Skin of body (tissue), 2 donors: ENCODE measurements around the gene PIK3R5. TPM values are rescaled to one million over a fixed set of nuclear protein-coding genes. Genes with fewer than 3 reads are reported as not detected.

Source experiments
- DNase-seq: peaks from one replicate; lab custom pipeline; 2025; lab: John Stamatoyannopoulos, UW
- total RNA-seq: library from RNA; depleted of rRNA; stranded (reverse); fragments of >200 nt; gene quantifications from one replicate; pipeline ENCODE4 v1.2.3, GENCODE V29; 2014

The PIK3R5 gene
- total RNA-seq, 1 donor from 2014 or later: 2.1 TPM

DNA sequence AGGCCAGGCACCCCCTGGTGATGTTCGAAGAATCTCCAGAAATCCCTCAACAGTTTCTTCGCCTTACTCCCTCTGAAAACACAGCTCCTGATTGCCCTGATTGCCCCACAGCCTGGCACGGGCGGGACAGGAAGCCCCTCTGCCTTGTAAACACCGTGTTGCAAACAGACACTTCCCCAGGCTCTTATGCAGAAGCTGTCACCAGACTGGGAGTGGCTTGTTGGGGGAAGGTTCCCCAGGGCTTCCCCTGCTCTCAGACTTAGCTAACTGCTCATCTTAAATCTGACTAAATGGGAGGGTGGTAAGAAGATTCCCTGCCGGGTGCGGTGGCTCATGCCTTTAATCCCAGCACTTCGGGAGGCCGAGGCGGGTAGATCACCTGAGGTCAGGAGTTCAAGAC, 11.2 kb downstream of the PIK3R5 start:
- no peak for DNase-seq

DNA sequence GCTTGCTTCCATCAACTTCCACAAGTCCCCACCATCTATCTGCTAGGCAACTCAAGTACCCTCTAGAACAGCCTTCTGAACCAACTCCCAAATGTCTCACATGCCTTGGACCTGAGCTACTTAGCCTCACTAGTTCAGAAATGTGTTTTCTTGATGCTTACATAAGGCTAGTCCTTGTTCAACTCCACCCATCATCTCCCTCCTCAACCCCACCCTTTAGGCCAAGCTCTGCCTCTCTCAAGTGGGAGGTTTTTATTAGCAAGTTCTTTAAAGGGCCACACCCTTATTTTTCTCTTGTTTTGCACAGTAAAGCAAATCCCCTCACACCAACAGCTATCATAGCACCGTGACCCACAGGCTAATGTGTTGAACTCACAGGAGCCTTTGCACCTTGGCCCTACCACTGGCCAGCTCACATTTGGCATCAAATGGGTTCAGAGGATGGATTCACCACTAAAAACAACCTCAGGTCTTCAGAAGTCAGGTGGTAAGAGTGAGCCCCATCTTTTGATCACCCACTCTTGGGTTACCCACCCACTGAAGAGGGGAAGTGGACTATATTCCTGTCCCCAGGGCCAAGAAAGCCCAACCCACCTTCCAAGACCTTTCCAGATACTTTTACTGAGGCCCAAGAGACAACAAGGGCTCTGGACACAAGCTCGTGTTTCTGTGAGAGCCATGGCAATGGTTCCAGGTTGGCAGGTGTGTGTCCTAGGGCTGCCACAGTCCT, 12.2 kb downstream of the PIK3R5 start:
- DNase-seq: no peak

DNA sequence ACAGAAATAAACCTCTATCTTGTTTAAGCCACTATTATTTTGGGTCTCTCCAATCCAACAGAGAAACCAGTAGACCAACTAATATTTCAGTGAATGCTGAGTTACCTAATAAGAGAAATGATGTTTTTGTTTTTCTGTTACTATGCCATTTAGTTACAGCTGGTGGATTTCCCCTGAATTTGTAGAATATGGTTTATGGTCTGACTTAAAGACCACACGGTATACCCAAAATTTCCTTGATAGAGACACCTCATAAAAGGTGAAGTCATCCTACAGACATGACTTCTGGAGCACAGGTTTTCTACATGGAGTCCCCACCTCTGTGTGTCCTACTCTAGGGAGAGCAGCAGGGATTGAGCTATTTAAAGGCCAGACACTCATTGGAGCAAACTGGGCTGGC, 13.3 kb downstream of the PIK3R5 start:
- DNase-seq: no peak

DNA sequence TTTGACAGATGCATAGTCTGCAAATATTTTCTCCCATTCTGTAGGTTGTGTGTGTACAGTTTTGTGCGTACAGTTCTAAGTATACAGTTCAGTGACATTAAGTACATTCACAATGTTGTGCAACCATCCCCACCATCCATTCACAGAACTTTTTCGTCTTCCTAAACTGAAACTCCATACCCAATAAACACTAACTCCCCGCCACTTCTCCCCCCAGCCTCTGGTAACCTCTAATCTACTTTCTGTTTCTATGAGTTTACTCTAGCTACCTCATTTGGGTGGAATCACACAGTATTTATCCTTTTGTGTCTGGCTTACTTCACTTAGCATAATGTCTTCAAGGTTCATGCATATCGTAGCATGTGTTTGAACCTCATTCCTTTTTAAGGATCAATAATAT, 14.3 kb downstream of the PIK3R5 start:
- no peak for DNase-seq

DNA sequence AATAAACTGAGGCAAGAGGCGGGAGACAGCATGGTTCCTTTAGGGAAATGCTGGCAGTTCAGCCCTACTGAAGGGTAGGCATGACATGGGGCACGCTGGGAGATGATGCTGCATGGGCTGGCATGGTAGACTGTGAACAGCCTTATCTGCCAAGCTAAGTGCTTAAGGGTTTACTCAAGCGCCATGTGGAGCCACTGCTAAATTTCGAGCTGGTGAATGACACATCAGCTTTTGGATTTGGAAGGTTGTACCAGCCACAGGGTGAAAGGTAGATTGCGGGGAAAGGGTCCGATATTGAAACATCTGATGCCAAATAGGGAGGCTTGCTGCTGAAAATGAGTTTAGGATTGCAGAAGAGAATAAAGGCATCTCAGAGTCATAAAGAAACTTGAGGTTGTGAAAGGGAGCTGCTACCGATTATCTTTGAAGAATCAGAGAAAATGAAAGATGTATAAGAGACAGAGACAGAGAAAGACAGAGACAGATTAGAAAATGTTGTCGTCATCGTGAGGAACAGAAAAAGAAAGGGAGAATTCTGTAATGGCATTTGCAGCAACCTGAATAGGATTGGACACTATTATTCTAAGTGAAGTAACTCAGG, 16.3 kb downstream of the PIK3R5 start:
- DNase-seq: no peak

DNA sequence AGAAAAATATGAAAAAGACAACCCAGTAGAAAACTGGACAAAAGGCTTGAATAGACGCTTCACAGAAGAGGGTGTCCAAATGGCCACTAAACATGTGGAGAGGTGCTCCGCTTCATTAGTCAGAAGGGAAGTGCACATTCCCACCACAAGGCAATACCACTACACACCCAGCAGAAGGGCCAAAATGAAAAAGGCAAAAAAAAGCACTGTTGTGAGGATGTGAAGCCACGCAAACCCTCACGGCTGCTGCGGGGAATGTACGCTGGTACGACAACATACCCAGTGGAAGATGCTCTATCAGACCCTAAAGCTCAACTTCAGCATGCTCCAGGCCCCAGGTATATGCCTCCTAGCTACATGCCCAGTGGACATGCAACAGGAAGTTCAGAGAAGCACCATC, 17.0 kb downstream of the PIK3R5 start:
- DNase-seq: no peak

DNA sequence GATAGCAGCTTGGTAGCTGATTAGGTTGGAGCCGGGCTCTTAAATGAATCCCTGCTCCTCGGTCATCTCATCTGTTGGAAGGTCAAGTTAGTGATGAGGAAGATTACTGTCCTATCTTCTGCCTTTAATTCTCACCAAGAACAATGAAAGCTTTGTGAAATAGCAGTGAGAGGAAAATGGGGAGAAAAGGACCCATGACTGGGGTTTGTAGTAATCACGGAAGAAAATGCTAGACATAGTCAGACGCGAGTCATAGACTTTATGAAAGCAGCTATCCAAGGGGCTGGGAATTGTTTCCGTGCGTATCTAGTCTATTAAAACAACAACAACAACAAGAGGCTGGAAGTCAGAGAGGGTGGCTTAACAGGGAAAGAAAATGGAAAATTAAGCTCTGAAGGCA, 18.3 kb downstream of the PIK3R5 start:
- DNase-seq: no peak

DNA sequence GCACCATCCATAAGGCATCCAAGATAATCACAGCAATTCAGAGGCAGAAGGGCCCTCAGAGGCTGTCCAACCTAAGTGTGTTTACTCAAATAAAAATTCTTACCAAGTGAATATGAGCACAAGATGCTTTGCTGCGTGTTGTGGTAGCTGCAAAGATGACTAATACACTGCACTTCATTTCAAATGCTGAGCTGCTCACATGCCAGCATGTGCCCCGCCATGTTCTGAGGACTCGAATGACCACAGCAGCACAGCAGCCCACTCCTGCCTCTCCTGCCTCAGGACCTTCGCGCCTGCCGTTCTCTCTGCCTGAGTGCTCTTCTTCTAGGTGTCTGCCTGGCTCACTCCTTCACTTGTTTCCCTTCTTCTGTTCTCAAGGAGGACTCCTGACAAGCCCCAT, 19.0 kb downstream of the PIK3R5 start:
- no peak for DNase-seq

DNA sequence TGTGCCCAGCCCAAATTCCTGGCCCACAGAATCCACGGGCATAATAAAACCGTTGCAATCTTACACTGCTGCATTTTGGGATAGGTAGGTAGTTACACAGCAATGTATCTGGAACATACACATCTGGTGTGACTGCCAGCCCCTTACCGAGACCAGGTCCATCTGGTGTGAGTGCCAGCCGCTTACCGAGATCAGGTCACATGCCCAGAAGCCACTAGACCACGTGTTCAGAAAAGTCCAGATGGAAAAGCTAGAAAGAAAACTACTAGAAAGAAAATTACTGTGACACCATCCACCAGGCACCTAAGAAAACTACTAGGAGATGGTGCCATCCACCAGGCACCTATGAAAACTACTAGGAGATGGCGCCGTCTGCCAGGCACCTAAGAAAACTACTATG, 19.4 kb downstream of the PIK3R5 start:
- no peak for DNase-seq

DNA sequence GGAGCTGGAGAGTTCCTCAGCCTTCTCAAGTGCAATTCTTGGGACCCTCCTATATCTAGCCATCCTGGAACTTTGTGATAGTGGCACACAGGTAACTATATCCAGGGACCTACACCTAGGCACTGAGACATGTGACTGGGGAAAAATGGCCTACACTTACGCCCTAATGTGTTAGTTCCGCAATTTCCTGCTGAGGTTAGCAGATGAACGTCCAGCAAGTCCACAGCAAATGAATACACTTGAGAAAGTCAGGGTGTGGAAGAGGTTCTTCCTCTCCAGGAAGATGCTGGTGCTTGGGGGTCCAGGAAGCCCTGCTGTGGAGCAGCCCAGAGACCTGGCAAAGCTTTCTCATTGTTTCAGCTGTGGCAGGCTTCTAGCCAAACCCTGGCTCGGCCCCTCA, 20.8 kb downstream of the PIK3R5 start:
- no peak for DNase-seq

DNA sequence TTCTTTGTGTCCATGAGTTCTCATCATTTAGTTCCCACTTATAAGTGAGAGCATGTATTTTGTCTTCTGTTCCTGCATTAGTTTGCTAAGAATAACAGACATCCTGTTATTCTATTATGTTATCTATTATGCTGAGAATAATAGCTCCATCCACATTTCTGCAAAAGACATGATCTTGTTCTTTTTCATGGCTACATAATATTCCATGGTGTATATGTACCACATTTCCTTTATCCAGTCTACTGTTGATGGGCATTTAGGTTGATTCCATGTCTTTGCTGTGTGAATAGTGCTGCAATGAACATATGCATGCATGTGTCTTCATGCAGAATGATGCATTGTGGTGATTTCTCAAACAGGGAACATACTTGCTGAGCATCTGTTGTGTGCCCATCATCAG, 21.4 kb downstream of the PIK3R5 start:
- DNase-seq: no peak

DNA sequence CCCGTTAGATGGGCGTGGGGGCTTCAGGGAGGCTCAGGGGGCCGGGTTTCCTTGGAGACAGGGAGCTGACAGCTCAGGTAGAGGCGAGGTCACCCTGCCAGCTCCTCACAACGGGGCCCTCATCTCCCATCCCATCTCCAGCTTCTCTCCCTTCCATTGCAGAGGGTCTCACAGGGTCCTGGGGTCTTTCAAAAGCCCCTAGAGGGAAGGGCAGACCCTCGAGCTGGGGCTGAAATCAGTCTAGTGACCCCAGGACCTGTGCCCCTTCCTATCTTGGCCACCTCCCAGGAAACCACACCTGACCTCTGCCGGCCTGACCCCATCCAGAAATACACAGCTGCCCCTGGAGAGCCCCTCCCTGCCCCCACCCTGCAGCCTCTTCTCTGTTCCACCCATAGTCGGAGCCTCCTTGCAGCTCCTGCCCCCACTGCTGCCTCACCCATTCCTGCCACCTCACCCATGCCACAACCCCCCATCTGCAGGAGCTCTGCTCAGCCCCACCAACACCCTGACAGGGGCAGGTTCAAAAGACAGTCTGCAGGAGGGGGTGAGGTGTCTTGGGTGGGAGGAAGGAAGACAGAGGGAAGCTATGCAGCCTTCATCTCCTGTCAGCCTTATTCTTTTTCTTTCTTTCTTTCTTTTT, 23.4 kb downstream of the PIK3R5 start:
- no peak for DNase-seq

DNA sequence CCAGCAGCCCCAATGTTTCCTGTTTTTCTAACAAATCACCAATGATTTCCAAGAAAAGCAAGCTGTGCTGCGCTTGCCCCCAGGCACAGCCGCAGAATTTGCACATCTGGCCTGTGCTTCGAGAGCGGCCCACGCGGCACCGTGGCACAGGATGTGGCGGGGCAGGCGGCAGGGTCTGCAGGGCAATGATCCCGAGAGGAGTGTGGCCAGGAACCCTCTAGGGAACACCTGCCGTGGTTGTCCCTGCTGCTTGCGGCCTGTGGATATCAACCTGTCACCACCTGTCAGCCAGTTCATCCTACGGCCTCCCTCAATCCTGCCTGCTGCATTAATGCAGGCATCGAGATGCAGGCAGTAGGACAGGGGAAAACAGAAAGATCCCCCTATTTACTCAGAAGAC, 24.0 kb downstream of the PIK3R5 start:
- DNase-seq: no peak

DNA sequence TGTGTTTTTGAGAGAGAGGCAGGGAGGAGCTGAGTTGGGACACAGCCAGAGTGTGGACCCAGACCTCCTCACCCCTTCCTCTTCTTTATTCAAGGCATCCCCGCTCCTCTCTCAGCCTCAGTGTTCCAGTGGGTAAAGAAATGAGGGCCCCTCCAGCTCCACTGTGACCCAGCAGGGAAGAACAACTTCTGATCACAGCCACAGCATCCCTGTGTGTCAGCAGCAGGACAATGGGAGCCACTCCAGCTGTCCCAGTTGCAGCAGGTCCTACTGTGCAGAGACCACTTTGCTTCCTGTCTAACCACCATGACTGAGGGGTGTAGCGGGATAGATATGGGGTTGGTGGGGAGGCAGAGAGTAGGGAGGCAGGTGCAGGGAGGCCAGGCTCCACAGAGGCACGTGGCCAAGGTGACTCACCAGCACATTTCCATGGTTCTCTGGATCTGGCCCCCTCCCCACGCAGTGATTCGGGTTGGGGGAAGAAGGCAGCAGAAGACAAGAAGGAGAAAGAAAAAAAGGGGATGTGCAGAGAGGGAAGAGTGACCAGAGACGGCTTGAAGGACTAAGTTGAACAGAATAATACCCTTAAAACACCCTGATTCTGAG, 24.5 kb downstream of the PIK3R5 start:
- DNase-seq: no peak

DNA sequence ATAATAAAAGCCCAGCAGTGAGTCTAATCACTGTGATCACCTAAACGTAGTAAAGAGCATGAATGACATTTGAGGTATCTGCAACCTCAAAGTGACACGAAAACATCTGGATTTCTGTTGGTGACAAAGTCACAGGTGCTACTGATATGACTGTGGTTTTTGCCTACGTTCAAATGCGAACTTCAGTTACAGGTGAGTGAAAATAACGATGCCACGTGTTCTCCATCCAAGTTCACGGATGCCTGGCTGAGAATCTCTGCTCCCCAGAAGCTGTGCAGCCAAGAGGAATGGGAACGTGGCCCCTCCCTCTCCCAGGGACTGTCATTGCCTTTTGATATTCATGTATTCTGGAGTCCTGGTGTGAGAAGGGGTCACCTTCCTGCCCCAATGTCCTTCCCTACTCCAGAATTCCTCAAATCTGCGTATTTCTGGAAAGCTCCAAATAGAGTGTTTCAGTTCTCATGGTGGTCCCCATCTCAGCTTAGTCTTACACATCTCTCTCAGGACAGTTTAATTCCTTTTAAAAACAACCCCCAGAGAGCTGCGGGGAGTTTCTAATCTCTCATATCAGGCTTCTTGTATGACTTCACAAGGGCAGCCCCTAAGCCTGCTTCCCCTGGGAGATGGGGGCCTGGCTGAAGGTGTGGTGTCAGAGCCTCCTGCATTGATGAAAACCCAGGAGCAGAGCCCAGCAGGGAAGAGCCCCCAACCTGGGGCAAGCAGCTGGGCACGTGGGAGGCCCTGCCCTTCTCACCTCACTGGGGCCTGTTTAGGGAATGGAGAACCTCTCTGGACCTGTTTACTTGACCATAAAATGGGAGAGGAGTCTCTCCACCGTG, 25.8 kb downstream of the PIK3R5 start:
- DNase-seq: no peak

DNA sequence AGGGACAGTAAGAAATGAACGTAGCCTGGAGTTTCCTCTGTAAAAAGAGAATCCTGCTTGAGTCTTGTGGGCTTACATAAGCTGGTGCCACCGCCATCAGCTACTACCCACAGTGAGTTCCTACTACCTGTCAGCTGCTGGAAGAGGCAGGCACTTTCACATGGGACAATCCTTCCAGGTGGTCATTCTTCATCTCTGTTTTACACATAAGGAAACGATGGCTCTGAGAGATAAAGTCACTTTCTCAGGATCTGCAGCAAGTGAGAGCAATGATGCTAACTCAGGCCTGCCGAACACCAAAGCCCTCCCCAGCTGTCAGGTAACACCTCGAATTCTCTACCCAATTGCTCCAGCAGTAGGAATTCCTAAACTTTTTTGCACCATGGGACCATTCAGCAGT, 26.6 kb downstream of the PIK3R5 start:
- no peak for DNase-seq

DNA sequence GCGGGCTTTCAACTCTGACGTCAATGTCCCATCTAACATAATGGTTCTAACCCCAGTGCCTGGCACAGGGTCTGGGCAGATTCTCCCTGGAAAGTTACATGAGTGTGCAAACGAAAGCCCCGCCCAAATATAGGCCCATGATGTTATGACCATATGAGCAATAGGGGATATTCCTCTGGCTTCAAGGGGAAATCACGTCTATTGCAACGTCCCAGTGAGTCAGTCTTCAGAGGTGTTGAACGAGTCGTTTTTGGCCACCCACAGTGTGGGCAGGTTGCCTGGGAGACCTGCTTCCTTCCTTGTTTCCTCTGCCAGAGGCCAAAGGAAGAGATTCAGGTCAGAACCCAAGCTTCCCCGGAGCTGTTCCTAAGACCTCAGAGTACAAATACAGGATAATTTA, 30.3 kb downstream of the PIK3R5 start:
- no peak for DNase-seq

DNA sequence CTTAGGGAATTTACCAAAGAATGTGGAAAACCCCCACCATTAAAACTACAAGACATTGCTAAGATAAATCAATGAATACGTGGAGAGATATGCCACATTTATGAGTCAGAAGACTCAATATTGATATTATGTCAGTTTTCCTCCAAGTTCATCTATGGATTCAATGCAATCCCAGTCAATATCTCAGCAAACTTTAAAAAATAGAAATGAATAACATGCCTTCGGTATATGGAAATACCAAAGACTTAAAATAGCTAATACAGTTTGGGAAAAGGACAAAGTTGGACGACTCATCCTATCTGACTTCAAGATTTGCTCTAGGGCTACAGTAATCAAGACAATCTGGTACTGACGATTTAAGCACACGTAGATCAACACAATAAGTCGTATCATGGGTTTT, 31.2 kb downstream of the PIK3R5 start:
- no peak for DNase-seq

DNA sequence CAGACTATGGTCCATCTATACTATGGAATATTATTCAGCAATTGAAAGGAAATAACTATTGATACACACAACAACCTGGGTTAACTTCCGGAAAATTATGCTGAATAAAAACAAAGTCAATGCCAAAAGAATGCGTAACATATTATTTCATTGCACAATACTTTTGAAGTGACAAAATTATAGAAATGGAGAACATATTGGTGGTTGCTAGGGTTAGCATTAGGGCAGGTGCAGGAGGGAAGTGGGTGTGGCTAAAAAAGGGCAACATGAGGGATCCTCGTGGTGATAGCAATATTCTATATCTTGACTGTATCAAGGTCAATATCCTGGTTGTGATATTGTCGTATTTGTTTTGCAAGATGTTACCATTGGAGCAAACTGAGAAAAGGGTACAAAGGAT, 34.9 kb downstream of the PIK3R5 start:
- DNase-seq: no peak

DNA sequence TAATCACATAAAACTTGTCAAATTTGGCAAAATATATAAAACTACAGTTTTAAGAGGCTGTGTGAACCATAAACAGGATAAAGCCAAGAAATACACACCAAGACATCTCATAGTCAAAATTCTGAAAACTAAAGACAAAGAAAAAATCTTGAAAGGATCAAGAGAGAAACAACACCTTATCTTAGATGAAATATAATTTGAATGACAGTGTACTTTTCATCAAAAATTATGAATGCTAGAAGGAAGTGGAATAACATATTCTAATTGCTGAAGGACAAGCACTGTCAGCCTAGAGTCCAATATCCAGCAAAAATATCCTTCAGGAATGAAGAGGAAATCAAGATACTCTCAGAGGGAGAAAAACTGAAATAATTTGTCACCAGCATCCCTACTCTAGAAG, 37.2 kb downstream of the PIK3R5 start:
- no peak for DNase-seq

DNA sequence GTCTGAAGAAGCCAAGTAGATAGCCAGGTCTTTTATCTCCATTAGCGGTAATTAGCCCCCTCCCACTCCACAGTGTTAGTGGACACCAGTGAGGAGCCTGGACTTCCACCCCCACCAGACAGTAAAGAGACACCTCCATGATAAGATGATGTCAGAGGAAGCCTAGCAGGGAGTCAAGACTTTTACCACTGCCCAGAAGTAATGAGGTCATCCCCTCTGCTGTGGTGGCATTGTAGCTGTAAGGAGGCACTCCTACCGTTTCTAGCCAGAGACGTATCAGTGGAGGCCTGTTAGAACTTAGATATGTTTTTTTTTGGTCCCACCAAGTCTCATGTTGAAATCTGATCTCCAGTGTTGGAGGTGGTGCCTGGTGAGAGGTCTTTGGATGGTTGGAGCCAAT, 38.1 kb downstream of the PIK3R5 start:
- DNase-seq: no peak

DNA sequence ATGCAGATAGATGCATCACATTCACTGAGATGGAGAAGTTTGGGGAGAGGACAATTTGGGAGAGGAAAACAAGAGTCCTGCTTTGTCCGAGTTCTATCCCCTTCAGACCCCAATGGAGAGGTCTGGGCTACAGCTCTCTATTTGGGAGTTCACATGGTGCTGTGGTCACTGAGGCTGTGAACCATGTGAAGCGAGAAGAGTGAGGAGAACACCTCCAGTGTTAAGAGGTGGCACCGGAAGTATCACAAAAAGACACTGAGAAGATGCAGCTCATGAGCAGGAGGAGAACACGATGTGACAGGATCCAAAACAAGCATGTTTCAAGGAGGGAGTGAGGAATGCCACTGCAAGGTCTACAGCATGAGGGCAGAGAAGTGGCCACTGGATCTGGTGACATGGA, 39.7 kb downstream of the PIK3R5 start:
- no peak for DNase-seq
